Fibroblast of the conjunctiva (primary cell): ENCODE results near the gene BCAR3.
A peak's percentile ranks its signal among the peaks of the same experiment; 100 is the strongest.
"Not testable (repeated sequence)": the region's sequence is repeated elsewhere in the genome, so short reads cannot be mapped to it uniquely, and the experiment has no call there.

Experiments used
- DNase-seq: peaks from one replicate; pipeline ENCODE4 v3.0.0-alpha.2; 2010; ENCODE audit warnings: low read depth

The BCAR3 gene

DNA sequence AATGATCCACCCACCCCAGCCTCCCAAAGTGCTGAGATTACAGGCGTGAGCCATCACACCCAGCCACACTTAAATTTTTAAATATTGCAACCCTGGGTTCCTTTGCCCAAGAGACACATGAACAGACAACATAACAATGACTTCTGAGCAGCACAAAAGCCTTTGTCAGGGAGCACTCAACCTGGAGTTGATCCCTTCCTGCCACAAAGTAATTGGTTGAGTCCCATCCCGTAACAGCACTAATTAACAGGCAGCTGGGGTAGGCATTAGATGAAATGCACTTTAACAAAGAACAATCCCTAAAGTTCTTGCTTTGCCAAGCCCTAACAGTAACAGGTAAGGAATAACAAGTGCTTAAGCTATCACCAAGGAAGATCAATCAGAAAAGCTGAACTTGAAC, 5.9 kb upstream of the BCAR3 start:
- DNase-seq, result no peak

DNA sequence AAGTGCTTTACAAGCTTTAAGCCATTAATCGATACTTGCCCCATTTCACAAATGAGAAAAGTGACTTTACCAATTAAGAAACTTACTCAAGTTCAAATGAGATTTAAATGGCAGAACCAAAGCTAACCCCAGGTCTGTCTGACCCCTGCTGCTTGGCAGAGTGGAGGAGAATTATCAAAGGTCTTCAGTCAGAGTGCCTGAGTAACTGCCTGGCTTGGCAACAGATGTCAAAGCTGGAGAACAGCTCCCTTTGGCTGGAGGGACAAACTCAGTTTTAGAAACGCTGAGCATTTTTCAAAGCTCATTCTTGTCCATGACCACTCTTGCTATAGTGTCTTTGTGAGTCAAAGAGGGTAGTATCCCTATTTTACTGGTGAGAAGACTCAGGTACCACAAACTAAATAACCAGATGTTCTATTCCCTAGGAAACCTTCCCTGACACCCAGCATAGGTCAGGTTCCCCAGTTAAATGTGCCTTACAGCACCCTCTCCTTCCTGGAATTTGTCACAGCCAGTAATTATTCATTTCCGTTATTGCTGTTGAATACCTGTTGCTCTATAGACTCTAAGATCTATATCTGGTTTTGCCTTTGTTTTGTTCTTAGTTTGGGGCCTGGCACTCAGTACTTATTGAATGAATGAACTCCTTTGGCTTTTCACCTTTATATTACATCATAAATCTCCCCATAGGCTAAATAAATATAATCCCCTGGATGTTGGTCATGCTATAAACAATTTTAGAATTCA, 5.0 kb upstream of the BCAR3 start:
- DNase-seq, result no peak

DNA sequence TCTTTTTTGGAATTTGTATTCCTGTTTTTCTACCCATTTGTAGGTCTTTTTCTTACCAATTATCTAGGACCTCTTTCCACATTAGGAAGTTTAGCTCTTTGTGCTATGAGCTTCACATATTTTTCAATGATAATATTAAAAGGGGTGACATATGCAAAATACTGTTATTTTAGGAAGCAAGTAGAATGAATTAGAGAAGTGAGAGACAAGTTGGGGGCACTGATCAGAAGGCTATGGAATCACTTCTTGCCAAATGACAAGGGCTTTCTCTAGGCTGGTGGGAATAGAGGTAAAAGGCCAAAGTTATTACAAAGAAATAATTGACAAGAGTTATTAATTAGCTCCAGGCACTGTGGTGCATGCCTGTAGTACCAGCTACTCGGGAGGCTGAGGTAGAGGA, 4.3 kb upstream of the BCAR3 start:
- DNase-seq, result no peak

DNA sequence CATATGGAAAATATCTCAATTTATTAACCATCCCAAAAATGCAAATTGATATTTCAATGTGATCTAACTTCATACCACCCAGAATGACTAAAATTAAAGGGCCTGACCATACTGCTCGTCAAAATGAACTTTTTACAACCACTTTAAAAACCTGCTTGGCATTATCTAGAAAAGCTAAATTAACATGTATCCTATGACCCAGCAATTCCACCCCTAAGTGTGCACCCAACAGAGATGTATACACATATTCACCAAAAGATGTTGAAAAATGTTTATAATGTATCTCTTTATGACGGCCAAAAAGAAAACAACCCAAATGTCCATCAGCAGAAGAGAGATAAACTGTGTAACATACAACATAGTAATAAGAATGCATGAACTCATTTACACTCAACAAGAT, 1.6 kb upstream of the BCAR3 start:
- no peak for DNase-seq

DNA sequence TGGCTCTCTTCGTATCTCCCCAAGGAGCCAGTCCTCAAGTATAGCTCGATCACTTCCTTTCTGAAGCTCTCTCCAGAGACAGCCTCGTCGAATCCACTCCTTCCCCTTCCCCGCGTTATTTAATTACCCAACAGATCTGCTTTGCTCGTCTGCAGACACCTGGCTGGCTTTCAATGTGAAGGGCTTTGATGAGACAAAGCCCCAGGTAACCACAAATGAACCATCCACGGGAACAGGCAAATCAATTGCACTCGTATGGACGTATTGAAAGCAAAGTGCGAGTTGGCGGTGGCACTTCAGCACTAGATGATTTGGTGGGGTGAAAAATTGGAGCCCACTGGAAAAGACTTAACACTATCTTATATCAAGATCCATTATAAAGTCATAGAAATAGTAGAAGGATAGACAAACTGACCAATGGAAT, 364 bp upstream of the BCAR3 start:
- DNase-seq, result no peak

DNA sequence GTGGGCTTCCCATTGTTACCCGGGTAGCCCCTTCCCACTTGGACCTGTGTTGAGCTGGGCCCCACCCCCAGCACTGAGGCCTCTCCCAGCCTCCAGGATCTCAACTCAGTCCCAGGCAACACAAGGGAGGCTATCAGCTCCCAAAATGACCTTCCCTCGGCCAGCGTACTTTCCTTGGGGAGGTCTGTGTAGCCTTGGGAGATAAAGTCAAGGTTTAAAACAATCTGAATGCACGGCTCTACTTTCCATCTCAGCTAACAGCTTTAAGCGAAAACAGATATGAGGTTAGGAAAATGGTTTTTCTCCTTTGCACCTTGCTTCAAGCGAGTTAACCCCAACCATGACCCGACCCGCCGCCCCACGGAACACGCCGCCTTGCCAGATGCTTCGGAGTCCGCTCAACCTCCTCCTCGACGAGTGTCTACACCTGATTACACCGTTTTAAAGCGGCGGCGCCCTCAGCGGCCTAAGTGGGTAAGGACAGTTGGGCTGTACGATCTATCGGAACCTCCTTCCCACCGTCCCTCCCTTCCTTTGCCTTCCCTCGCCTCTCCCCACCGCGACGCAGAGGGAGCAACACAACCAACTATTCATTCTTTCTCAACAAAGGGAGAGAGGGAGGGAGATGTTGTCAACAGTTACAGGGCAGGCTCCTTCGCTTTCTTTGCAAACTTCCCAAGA, 1.1 kb downstream of the BCAR3 start:
- DNase-seq, result peak; percentile 84

DNA sequence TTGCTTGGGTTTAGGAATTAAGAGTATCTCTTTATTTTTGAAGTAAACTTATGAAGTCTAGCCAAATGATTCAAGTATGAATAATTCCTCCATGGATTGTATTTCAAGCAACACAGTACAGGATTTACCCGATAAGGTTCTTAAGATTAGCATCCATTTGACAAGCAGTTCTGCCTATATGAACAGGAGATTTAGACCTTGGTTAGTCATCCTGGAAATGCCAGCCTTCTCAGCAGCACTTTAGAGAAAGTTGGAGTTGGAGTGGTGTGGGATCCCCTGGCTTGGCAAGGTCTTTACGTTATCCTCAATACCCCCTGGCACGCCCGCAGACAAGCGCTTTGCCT, 1.6 kb downstream of the BCAR3 start:
- no peak for DNase-seq

DNA sequence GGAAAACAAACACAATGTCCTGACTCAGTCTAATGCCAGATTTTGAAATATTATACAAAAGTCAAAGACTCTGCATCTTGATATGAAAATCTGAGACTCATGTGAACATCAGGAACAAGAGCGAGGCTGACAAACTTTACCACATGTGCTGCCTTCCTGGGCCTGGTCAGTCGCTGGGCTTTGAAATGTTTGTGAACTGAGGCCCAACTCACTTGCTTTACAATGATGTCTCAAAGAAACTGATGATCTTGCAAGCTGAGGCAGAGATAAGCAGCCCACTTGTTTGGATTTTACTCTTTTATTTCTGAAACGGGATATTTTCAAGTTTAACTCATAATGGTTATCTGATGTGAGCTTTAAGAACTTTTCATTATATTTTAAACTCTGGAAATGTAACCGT, 2.1 kb downstream of the BCAR3 start:
- DNase-seq, result no peak

DNA sequence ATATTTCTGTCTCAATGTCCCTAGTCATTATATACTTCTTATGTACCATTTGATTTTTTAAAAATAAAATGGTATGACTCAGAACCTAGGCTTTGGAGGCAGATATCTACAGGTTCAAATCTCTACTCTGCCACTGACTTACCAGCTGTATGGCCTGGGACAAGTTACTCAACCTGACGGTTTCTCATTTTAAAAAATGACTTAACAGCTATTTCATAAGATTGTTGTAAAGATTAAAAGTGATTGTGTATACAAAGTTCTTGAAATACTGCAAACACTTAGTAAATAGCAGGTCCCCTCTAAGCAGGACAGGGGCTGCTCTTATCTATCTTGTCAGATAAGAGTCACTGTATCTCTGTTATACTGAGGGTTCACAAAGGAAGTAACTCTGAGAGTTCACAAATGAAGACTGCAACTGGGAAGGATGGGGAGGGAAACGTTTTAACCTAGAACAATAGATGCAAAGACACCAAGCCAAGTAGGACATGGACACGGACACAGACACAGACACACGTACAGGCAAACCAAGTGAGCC, 2.6 kb downstream of the BCAR3 start:
- no peak for DNase-seq

DNA sequence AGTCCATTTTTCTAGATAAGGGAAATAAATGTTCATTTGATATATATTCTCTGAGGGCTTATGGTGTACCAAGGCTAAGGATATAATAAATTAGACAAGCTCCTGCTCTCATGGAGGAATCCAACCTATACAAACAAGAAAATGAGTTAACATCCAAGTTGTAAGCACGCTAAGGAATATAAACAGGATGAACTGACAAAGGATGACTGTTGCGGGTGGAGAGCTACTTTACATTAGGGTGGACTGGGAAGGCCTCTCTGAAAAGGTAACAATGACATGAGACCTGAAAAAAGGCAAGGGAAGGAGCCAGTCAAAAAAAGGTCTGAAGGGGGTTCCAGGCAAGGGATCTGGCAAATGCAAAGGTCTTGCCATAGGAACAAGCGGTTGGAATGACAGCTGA, 3.1 kb downstream of the BCAR3 start:
- DNase-seq, result no peak

DNA sequence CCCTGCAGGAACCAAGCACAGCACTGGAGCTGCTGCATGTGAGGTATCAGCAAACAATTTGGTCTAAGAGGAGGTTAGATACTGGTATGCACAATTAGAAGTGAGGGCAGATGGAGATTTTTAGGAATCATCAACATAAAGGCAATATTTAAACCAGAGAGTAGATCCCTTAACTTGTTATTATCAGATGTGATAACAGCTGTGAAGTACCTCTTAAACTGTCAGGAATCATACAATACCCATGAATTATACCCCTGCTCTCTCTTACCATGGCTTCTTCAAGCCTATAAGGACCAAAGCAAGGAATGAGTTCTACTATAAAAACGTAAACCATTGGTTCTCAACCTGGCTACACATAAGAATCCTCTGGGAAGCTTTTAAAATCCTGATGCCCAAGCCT, 3.9 kb downstream of the BCAR3 start:
- DNase-seq, result no peak

DNA sequence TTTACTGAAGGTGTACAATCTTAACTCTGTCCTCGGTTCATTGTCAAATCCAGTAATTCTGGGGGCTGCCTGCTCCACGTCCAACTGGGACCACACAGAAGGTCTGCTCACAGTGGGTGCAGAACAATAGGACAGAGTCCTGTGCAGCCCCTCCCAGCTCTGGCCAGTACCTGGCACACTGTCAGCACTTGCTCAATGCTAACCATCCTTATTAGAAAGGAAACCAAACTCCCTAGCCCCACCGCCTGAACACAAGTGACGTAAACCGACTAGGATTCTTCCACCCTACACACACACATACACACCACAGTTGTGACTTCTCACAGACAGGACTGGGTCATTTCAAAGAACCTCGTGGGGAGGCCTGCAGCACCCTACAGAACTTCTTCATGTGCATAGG, 5.2 kb downstream of the BCAR3 start:
- DNase-seq, result no peak

DNA sequence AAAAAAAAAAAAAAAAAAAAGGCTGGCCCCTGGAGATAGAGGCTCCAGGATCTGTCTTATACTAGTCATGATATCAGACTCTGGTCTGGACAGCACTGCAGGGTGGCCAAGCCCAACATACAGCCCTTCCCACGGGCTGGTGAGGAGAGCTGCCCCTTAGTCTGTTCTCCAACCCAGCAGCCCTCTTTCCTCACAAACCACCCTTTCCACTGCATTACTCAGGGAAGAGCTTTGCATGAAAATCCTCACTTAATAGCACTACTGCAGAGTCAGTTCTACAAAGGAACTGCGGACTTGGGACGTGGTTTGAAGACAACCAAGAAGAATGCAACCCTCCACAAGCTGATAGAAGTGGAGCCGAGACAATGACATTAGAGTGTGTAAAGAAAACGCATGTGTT, 5.7 kb downstream of the BCAR3 start:
- DNase-seq, result no peak

DNA sequence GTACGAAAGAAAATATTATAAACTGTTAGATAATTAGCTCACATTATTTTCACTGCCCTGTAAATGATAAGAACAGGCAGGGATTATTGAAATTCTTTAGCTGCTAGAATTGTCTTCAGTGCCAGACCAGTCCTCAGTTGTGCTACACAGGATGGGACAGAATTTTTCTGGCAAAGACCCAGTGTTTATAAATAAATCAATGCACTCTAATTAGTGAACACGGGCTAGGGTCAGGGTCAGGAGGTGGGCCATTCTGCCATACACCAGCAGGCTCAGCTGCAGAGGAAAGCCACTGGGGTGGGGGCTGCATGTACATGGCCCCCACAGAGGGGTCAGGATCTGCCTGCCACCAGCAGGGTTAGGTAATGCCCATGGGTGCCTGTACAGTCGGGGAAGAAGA, 6.4 kb downstream of the BCAR3 start:
- no peak for DNase-seq

DNA sequence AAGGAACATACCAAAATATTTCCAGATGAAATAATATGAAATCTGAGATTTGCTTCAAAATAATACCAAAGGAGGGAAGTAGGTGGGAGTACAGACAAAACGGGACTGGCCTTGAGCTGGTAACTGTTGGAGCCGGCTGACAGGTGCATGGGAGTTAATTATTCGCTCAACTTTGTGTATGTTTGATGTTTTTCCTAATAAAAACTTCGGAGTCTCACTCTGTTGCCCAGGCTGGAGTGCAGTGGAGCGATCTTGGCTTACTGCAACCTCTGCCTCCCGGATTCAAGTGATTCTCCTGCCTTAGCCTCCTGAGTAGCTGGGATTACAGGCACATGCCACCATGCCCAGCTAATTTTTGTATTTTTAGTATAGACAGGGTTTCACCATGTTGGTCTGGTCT, 7.6 kb downstream of the BCAR3 start:
- not testable (repeated sequence) for DNase-seq

DNA sequence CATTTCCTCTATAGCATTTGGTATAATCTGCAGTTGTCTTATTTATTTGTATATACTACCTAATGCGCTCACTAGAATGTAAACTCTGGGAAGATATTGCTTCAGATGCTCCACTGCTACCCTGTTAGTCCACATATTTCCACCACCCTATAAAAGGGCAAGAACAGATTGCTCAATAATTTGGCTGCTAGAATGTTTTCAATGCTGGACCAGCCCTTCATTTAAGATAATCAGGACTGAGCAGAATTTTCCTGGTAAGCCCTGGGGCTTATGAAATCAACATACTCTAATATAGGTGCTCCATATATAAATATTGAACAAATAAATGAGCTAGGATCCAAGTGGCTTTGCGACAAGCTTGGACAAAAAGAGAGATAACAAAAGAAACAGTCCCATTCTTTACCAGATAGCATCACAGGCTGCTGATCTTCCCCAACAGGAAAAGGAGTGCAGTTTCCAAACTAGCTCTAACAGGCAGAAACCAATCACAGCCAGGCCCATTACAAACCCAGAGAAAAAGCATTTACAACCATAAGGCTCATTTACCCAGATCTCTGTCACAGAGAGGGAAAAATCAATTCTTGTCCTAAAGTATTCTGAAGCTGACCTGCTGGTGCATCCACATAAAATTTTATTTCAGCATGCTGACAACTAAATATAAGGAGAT, 8.3 kb downstream of the BCAR3 start:
- no peak for DNase-seq

DNA sequence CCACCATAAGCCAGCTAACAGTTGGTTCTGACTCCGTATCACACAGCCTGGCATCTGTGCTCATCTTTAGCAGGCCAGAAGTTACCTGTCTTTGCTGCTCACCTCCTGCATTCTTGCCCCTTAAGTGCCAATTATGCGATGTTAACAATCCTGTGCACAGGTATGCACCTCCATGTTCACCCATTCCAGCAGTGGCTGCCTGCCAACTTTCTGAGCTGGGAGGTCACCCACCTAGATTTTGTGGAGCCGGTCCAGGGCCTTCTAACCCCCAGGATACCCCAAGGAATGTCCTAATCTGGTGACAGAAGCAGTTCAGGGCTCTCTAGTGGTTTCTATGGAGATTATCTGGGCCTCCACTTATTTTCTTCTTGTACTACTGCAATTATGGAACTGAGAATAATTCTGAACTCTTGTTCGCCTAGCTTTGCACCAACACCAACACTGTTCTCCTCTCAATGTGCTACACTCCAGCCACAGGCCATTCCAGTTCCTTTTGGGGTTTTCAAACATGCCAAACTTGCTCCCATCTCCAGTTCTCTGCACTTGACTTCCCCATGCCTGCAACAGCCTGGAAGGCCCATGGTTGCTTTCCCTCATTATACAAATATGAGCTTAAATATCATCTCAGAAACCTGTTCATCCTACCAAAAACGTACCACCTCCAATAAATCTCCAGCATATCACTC, 9.0 kb downstream of the BCAR3 start:
- DNase-seq, result no peak

DNA sequence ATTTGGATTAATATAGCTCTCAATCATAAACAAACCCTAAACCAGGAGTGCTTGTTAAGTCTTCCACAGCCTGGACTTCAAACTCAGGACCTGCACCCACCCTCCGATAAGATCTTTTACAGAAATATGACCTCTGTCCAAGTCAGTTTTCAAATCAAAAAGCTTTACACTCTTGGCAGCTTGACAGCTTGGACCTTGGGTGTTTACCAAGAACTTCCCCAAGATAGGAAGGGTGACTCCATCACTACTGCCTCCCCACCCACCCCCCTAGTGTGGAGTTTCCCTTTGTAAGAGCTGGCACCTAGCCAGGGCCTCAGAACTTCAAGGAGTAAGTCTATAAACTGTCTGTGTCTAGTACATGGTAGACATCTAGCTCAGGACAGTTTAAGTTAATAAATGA, 9.6 kb downstream of the BCAR3 start:
- DNase-seq, result peak; percentile 68

DNA sequence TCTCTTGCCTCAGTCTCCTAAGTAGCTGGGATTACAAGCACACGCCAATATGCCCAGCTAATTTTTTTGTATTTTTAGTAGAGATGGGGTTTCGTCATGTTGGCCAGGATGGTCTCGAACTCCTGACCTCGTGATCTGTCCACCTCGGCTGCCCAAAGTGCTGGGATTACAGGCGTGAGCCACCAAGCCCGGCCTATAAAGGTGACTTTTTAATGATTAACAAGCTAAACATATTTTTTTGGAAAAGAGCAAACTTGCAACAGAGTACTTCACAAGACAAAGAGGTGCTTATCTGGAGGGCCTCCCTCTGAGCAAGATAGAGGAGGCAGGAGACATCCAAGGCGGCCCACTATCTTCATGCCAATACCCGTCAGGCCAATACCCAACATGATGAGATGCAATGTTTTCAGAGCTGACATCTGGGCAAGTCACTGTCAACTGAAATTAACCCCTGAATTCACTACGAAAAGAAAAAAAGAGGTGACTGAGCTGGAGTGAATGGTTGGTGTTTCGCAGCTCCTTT, 10.5 kb downstream of the BCAR3 start:
- DNase-seq, result no peak

DNA sequence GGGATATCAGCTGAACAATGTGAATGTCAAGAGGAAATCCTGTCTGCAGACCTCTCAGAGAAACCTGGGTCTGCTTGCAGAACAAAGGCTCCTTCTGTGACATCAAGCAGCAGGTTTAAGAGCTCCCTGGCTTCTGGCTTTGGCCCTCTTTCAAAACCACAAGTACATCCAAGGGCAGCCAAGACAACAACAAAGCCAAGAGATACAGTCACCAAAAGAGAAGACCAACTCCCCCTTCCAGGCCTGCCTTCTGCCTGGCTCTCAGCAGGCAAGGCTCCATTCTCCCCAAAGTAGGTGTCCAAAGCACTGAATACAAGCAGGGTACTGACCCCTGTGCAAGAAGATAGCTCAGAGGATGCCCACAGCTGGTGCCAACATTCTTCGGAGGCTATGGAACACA, 11.5 kb downstream of the BCAR3 start:
- DNase-seq, result peak; percentile 65

DNA sequence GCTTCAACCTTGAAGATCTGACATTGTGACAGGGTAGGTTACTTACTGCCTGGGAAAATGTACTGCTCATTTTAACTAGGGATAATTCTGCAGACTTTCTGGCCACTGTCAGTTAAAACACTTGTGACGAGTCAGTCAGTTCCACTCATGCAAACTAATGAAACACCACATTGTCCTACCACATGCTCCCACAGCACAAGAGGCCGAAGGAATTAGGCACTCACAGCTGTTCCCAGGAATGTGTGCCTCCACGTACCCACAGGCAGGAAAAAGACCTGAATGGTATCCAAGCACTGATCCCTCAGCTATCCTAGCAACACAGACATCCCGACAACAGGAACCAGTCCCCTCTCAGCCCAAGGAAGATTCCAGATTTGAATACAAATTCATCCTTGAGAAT, 12.3 kb downstream of the BCAR3 start:
- no peak for DNase-seq

DNA sequence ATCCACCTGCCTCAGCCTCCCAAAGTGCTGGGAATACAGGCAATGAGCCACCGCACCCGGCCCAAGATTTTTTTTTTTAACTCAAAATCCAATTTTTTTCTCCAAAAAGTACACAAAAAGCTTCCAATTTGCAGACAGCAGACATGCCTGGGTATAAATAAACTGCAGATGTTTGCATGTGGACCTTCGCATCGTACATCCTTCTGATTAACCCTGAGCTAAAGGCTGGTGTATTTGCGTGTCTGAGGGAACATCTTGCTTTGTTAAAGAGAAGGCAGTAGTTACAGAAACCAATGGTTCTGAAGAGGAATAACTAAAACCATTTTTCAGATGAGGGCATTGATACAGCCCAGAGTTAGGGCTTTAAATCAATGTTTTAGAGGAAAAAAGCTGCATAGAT, 12.7 kb downstream of the BCAR3 start:
- DNase-seq, result no peak
